ENCODE data around the gene HADHA.

The HADHA gene

DNA sequence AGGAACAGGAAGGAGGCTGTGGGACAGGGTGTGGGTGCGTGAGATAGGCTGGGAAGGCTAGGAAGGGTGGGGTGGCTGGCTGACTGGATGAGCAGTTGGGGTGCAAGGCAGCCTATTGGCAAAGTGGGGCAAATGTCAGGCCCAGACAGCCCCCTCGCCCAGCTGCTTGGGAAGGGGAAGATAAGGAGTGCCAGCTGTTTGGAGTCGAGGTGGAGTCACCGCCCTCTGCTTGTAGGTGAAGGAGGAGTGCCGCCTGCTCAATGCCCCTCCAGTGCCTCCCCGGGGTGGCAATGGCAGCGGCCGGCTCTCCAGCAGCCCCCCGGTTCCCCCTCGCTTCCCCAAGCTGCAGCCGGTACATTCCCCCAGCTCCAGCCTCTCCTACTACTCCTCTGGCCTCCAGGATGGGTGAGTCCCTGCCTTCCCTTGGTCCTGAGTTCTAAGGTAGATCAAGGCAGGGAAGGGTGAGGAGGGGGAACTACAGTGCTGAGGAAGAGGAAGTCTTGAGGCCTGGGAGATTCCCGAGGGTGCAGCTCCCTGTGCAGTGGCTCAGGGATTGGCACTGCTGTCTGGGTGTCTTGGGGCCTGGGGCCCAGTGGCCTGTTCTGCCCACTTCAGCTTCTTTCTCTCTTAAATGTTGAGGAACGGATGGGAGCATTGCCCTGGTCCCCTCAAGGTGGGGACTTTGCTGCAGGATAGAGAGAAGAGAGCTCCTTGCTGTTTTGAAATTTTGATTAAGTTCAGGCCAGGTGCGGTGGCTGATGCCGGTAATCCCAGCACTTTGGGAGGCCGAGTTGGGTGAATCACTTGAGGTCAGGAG lies 58.3 kb downstream of the HADHA start:
- no peak overlapping the region for H3K27ac ChIP-seq
- TF ChIP-seq CTCF (IDR thresholded peaks at IDR 0.05) (no peak), ZFX (IDR thresholded peaks at IDR 0.05; ENCODE audit: borderline replicate concordance) (no peak)

- H3K27ac ChIP-seq = peak overlapping the region; percentile 48
- TF ChIP-seq ZFX (IDR thresholded peaks at IDR 0.05; ENCODE audit: borderline replicate concordance) (no peak), CTCF (IDR thresholded peaks at IDR 0.05) (no peak)
Observed at GRCh38 chr2:26185304-26185928, 59.0 kb downstream of the HADHA start.

- peak overlapping the region; percentile 48 for H3K27ac ChIP-seq
- TF ChIP-seq CTCF (IDR thresholded peaks at IDR 0.05) (peak; percentile 77), ZFX (IDR thresholded peaks at IDR 0.05; ENCODE audit: borderline replicate concordance) (no peak)
Observed at GRCh38 chr2:26184555-26185303, 59.7 kb downstream of the HADHA start.

DNA sequence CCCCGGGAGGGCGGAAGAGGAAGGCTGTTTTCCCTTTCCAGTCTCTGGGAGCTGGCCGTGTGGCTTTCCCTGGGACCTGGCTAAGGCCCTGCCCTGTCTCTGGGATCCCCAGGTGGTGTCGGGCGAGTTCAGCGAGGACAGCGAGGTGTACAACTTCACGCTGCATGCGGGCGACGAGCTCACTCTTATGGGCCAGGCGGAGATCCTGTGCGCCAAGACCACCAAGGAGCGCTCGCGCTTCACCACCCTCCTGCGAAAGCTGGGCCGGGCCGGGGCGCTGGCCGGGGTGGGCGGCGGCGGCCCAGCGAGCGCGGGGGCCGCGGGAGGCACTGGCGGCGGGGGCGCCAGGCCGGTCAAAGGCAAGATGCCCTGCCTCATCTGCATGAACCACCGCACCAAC lies 60.3 kb downstream of the HADHA start:
- TF ChIP-seq ZFX (IDR thresholded peaks at IDR 0.05; ENCODE audit: borderline replicate concordance) = no peak
- no peak for TF ChIP-seq CTCF (IDR thresholded peaks at IDR 0.05)
- no peak overlapping the region for H3K27ac ChIP-seq

DNA sequence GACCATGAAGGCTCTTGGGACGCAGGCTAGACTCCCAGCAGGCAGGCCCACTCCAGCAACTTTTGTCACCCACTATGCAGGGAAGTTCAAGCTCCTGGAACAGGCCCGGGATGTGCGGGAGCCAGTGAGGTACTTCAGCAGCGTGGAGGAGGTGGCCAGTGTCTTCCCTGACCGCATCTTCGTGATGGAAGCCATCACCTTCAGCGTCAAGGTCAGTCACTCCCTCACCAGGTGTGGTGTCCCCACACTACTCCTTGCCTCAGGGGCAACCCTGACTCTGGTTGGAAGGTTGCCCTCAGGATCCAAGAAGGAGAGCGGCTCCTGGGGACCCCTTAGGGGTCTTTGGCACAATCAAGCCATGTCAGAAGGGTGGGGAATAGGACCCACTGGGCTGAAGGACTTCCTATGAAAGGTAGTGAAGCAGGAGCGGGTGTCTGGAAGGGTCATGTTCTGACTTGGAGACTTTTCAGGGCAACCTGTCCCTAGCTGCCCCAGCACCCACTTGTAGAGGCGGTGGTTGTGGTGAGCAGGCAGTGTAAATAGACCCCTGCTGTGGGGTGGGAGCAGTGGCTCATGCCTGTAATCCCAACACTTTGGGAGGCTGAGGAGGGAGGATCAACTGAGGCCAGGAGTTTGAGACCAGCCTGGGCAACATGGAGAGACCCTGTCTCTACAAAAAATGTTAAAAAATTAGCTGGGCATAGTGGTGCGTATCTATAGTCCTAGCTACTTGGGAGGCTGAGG lies 61.4 kb downstream of the HADHA start:
- no peak overlapping the region for H3K27ac ChIP-seq

GRCh38 chr2:26182441-26182840 lies 62.0 kb downstream of the HADHA start:
- H3K27ac ChIP-seq = no peak overlapping the region
- no peak for TF ChIP-seq CTCF (IDR thresholded peaks at IDR 0.05)
- TF ChIP-seq ZFX (IDR thresholded peaks at IDR 0.05; ENCODE audit: borderline replicate concordance) = no peak

More for the DNA sequence above, 61.4 kb downstream of the HADHA start:
- TF ChIP-seq CTCF (IDR thresholded peaks at IDR 0.05) (no peak), ZFX (IDR thresholded peaks at IDR 0.05; ENCODE audit: borderline replicate concordance) (no peak)

All from 22Rv1 (cell line).